ENCODE data around the gene ZMYND10.

DNA sequence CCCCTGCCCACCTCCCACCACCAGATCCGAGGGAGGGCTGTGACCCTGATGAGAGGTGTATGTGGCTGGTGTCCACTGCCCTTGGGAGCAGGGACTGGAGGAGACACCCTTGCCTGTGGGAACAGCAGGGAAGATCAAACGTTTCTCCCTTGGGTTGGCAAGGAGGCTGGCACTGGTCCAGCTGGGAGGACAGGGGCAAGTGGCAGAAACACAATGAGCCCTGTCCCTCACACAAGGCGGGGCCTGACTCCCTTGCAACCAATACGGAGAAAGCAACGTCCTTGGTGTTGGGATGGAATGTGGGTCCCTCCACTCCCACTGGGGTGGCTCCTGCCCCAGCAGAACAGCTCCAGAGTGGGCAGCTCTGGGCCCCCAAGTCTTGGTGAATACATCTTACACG lies 28.2 kb downstream of the ZMYND10 start:
- TF ChIP-seq EZH2 (IDR thresholded peaks at IDR 0.05; ENCODE audit: insufficient read depth, poor library complexity, severe bottlenecking): no peak
- TF ChIP-seq EZH2phosphoT487 (IDR thresholded peaks at IDR 0.05; ENCODE audit: insufficient read depth, low read depth): no peak
